Activated CD4-positive, alpha-beta T cell treated with anti-CD3 and anti-CD28 coated beads for 36 hours (primary cell): ENCODE data around the gene KIR3DL3. TPM values are rescaled to one million over a fixed set of nuclear protein-coding genes. Genes with fewer than 3 reads are reported as not detected.
"Not testable (repeated sequence)": the region's sequence is repeated elsewhere in the genome, so short reads cannot be mapped to it uniquely, and the experiment has no call there.

Source experiments
- ATAC-seq: fragments of 200-7000 bp; cut with Tn5 transposase; one replicate; pipeline ENCODE4 v1.10.0; 2021; ENCODE audit warnings: mild to moderate bottlenecking, moderate library complexity
- CTCF ChIA-PET: fragments of 350-600 bp; sonication (Branson Sonifier 250); formaldehyde crosslinking; loops from one replicate; lab custom pipeline; 2021; ENCODE audit warnings: antibody characterized with exemption; lab: Charles Lee
- POLR2A ChIA-PET: fragments of 350-600 bp; sonication (Branson Sonifier 250); formaldehyde crosslinking; loops from one replicate; lab custom pipeline; 2021; ENCODE audit warnings: antibody characterized with exemption, inconsistent platforms; lab: Charles Lee
- DNase-seq: peaks from one replicate; pipeline ENCODE4 v3.0.0-alpha.2; 2020
- H3K27ac Mint-ChIP-seq: one replicate; pipeline ENCODE4 v1.8.0; 2021; ENCODE audit warnings: mixed read lengths
- H3K27me3 Mint-ChIP-seq: one replicate; pipeline ENCODE4 v1.8.0; 2021; ENCODE audit warnings: mixed read lengths
- H3K36me3 Mint-ChIP-seq: one replicate; pipeline ENCODE4 v1.8.0; 2021; ENCODE audit warnings: low read depth, mixed read lengths
- H3K4me1 Mint-ChIP-seq: one replicate; pipeline ENCODE4 v1.8.0; 2021; ENCODE audit warnings: mixed read lengths
- H3K4me3 Mint-ChIP-seq: one replicate; pipeline ENCODE4 v1.8.0; 2021; ENCODE audit warnings: mild to moderate bottlenecking, moderate library complexity, mixed read lengths
- H3K9me3 Mint-ChIP-seq: one replicate; pipeline ENCODE4 v1.8.0; 2021; ENCODE audit warnings: low read depth, mixed read lengths
- intact Hi-C, 2 experiments: fragments of 100-400 bp; cut with DNase I in 1 of 2; cut with micrococcal nuclease in 1 of 2; formaldehyde crosslinking; loops; one replicate each; pipeline versions ENCODE4 v1.14.2 to v1.15.1; 2022 to 2024; cut with DNase I, micrococcal nuclease
- total RNA-seq, 2 experiments: library from RNA; stranded (reverse); gene quantifications; one replicate each; pipeline ENCODE4 v1.2.3, GENCODE V29; 2021

The KIR3DL3 gene
- total RNA-seq, 2 experiments from 2014 or later: not detected

DNA sequence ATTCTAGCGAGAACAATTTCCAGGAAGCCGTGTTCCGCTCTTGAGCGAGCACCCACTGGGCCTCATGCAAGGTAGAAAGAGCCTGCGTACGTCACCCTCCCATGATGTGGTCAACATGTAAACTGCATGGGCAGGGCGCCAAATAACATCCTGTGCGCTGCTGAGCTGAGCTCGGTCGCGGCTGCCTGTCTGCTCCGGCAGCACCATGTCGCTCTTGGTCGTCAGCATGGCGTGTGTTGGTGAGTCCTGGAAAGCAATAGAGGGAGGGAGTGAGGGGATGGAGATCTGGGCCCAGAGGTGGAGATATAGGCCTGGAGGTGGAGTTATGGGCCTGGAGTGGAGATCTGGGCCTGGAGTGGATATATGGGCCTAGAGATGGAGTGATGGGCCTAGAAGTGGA is 45.4 kb downstream of the KIR3DL3 start, which contains the start of gene KIR2DL1:
KIR2DL1 (plus strand) TSS at position 148 of the 400 bp plus-strand sequence; CDS start at position 206, 58 bp downstream.
- H3K9me3 Mint-ChIP-seq, intact Hi-C loops, ATAC-seq, DNase-seq, H3K4me1 Mint-ChIP-seq, H3K36me3 Mint-ChIP-seq, H3K27ac Mint-ChIP-seq, H3K27me3 Mint-ChIP-seq, CTCF ChIA-PET, H3K4me3 Mint-ChIP-seq, POLR2A ChIA-PET: not testable (repeated sequence)

GRCh38 chr19:54770511-54770910 is 46.3 kb downstream of the KIR3DL3 start:
- ATAC-seq, H3K27me3 Mint-ChIP-seq, H3K4me3 Mint-ChIP-seq, H3K36me3 Mint-ChIP-seq, H3K4me1 Mint-ChIP-seq, H3K27ac Mint-ChIP-seq, intact Hi-C loops, CTCF ChIA-PET, DNase-seq, H3K9me3 Mint-ChIP-seq, POLR2A ChIA-PET: not testable (repeated sequence)

GRCh38 chr19:54771018-54771960 is 47.0 kb downstream of the KIR3DL3 start:
- H3K4me1 Mint-ChIP-seq, ATAC-seq, H3K27me3 Mint-ChIP-seq, CTCF ChIA-PET, H3K27ac Mint-ChIP-seq, H3K36me3 Mint-ChIP-seq, H3K4me3 Mint-ChIP-seq, intact Hi-C loops, H3K9me3 Mint-ChIP-seq, POLR2A ChIA-PET, DNase-seq: not testable (repeated sequence)

- ATAC-seq, H3K9me3 Mint-ChIP-seq, H3K4me3 Mint-ChIP-seq, H3K4me1 Mint-ChIP-seq, H3K27ac Mint-ChIP-seq, POLR2A ChIA-PET, H3K36me3 Mint-ChIP-seq, DNase-seq, CTCF ChIA-PET, H3K27me3 Mint-ChIP-seq, intact Hi-C loops: not testable (repeated sequence)
Observed at GRCh38 chr19:54772666-54773065, 48.4 kb downstream of the KIR3DL3 start.

GRCh38 chr19:54775095-54775815 is 51.0 kb downstream of the KIR3DL3 start:
- H3K9me3 Mint-ChIP-seq, H3K4me1 Mint-ChIP-seq, intact Hi-C loops, ATAC-seq, DNase-seq, H3K27me3 Mint-ChIP-seq, H3K27ac Mint-ChIP-seq, H3K4me3 Mint-ChIP-seq, POLR2A ChIA-PET, CTCF ChIA-PET, H3K36me3 Mint-ChIP-seq: not testable (repeated sequence)

- H3K4me1 Mint-ChIP-seq, H3K27me3 Mint-ChIP-seq, H3K36me3 Mint-ChIP-seq, DNase-seq, ATAC-seq, POLR2A ChIA-PET, H3K4me3 Mint-ChIP-seq, H3K9me3 Mint-ChIP-seq, CTCF ChIA-PET, intact Hi-C loops, H3K27ac Mint-ChIP-seq: not testable (repeated sequence)
Observed at GRCh38 chr19:54775830-54776229, 51.6 kb downstream of the KIR3DL3 start.

DNA sequence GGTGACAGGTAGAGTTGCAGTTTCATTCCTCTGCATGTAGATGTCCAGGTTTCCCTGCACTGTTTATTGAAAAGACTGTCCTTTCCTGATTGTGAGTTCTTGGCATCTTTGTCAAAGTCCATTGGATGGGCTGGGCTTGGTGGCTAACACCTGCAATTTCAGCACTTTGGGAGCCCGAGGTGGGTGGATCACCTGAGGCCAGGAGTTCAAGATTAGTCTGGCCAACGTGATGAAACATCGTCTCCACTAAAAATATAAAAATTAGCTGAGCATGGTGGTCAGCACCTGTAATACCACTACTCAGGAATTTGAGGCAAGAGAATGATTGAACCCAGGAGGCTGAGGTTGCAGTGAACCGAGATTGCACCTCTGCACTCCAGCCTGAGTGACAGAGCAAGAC is 53.6 kb downstream of the KIR3DL3 start:
- DNase-seq, H3K27me3 Mint-ChIP-seq, H3K36me3 Mint-ChIP-seq, intact Hi-C loops, H3K4me1 Mint-ChIP-seq, POLR2A ChIA-PET, H3K9me3 Mint-ChIP-seq, H3K27ac Mint-ChIP-seq, ATAC-seq, CTCF ChIA-PET, H3K4me3 Mint-ChIP-seq: not testable (repeated sequence)

GRCh38 chr19:54778896-54779295 is 54.7 kb downstream of the KIR3DL3 start:
- H3K36me3 Mint-ChIP-seq, CTCF ChIA-PET, H3K27me3 Mint-ChIP-seq, H3K9me3 Mint-ChIP-seq, POLR2A ChIA-PET, DNase-seq, H3K4me1 Mint-ChIP-seq, H3K4me3 Mint-ChIP-seq, H3K27ac Mint-ChIP-seq, intact Hi-C loops, ATAC-seq: not testable (repeated sequence)

DNA sequence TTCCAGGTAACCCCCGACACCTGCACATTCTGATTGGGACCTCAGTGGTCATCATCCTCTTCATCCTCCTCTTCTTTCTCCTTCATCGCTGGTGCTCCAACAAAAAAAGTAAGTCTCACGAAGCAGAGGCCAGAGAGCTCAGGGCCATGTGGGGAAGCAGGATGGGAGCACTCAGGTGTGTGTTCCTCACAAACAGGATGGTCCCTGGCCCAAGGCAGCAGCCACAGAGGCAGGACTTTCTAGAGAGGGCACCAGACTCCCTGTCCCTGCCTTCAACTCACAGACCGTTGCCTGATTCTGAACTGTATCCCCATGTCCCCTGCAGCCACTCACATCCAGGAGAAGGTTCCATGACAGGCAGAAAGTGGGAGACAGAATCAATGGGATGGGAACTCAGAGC is 58.7 kb downstream of the KIR3DL3 start:
- POLR2A ChIA-PET: not testable (repeated sequence)

More for the DNA sequence above, 58.7 kb downstream of the KIR3DL3 start:
- peaks cover 19% of the 10 kb centered on the region for H3K27me3 Mint-ChIP-seq
- H3K9me3 Mint-ChIP-seq, H3K36me3 Mint-ChIP-seq, DNase-seq, H3K27ac Mint-ChIP-seq, H3K4me3 Mint-ChIP-seq, ATAC-seq, CTCF ChIA-PET, H3K4me1 Mint-ChIP-seq, intact Hi-C loops: not testable (repeated sequence)
